Lung (tissue), 12 donors: Measurements from ENCODE around the gene CSF1R. TPM values are rescaled to one million over a fixed set of nuclear protein-coding genes. Genes with fewer than 3 reads are reported as not detected.
A peak's percentile ranks its signal among the peaks of the same experiment; 100 is the strongest.

Experiments used
- ATAC-seq: fragments of 200-7000 bp; cut with Tn5 transposase; one replicate; pipeline ENCODE4 v1.9.1; 2020; ENCODE audit warnings: moderate number of reproducible peaks; ENCODE audit not compliant: insufficient read depth, low FRiP score
- DNase-seq, 3 donors: peaks; one replicate each; pipeline ENCODE4 v3.0.0-alpha.2; 2013 to 2017
- H3K27ac ChIP-seq, 2 donors: one replicate each; pipeline ENCODE4 v1.5.1; 2013; ENCODE audit warnings: mild to moderate bottlenecking in 2 of 2, moderate library complexity in 2 of 2, control low read depth in 1 of 2, inconsistent platforms in 1 of 2, low read depth in 1 of 2, low read length in 1 of 2
- H3K27me3 ChIP-seq, 3 donors: one replicate each; pipeline ENCODE4 v1.5.1; 2013; ENCODE audit warnings: low read length in 2 of 3; ENCODE audit not compliant: control insufficient read depth in 3 of 3, insufficient read depth in 3 of 3
- H3K36me3 ChIP-seq, 4 donors: one replicate each; pipeline ENCODE4 v1.5.1; 2013; ENCODE audit warnings: low read length in 4 of 4, mild to moderate bottlenecking in 1 of 4, moderate library complexity in 1 of 4; ENCODE audit not compliant: control insufficient read depth in 4 of 4, insufficient read depth in 4 of 4
- H3K4me1 ChIP-seq, 5 donors: one replicate each; pipeline ENCODE4 v1.5.1; 2013; ENCODE audit warnings: low read length in 5 of 5, mild to moderate bottlenecking in 2 of 5, moderate library complexity in 1 of 5; ENCODE audit not compliant: control insufficient read depth in 5 of 5, insufficient read depth in 5 of 5
- H3K4me3 ChIP-seq: one replicate; pipeline ENCODE4 v1.5.1; 2013; ENCODE audit warnings: mild to moderate bottlenecking, control low read depth, moderate library complexity
- H3K9ac ChIP-seq, 2 donors: one replicate each; pipeline ENCODE4 v1.5.1; 2013; ENCODE audit warnings: low read length in 2 of 2, control low read depth in 1 of 2; ENCODE audit not compliant: insufficient read depth in 1 of 2
- H3K9me3 ChIP-seq, 4 donors: one replicate each; pipeline ENCODE4 v1.5.1; 2013; ENCODE audit warnings: low read length in 3 of 4, mild to moderate bottlenecking in 1 of 4, moderate library complexity in 1 of 4; ENCODE audit not compliant: control insufficient read depth in 4 of 4, insufficient read depth in 3 of 4
- CTCF ChIP-seq: IDR thresholded peaks from 2 replicates; pipeline ENCODE4 v1.5.1; 2012; ENCODE audit warnings: mild to moderate bottlenecking; ENCODE audit errors: control extremely low read depth, extremely low read depth
- WGBS, 2 donors: extraction: QIAGEN DNeasy Blood & Tissue Kit; methylation state at CpG; one replicate each; pipeline ENCODE4 v1.1.7; 2013; 5-methylcytosine and 5-hydroxymethylcytosine counted together
- polyA plus RNA-seq, 2 donors: library from polyadenylated mRNA; stranded (reverse); fragments of 200-250 nt; gene quantifications; one replicate each; pipeline ENCODE4 v1.2.1, GENCODE V29; 2013
- total RNA-seq, 2 donors: library from RNA; depleted of rRNA in 1 of 2; stranded (reverse); fragments of >200 nt in 1 of 2; gene quantifications; one replicate each; pipeline ENCODE4 v1.2.1, GENCODE V29; 2014 to 2021
- donor health status: control.
- donor health status: control.
- donor health status: Bipolar disorder and iron deficiency.
- donor health status: healthy.
- donor health status: DM: yes; HTN: yes; CAD: no.

Gene CSF1R
- total and polyA plus RNA-seq, 4 donors: 13.0 to 65.0 (median 40.7) TPM

GRCh38 chr5:150022681-150023080 lies 63.7 kb downstream of the CSF1R start:
- Histone ChIP-seq H3K9me3 (no peaks in the 10 kb centered on the region), H3K4me3 (no peak overlapping the region), H3K27ac (peak overlapping the region; percentile 22 to 88), H3K27me3 (no peaks in the 10 kb centered on the region), H3K9ac (no peak overlapping the region), H3K4me1 (peaks cover 0 to 31% (median 0%) of the 10 kb centered on the region in 5 donors), H3K36me3 (peaks cover 20 to 56% (median 38%) of the 10 kb centered on the region in 4 donors)
- no peak for ATAC-seq
- TF ChIP-seq CTCF: no peak
- peak in 2 of 3 donors; percentile 6 to 46 for DNase-seq
- WGBS, 2 donors: 74 to 78% methylated on average over 2 of the region's 2 CpGs

- Histone ChIP-seq H3K27me3 (no peaks in the 10 kb centered on the region), H3K4me1 (peaks cover 0 to 31% (median 0%) of the 10 kb centered on the region in 5 donors), H3K9me3 (no peaks in the 10 kb centered on the region), H3K36me3 (peaks cover 20 to 56% (median 42%) of the 10 kb centered on the region in 4 donors), H3K9ac (no peak overlapping the region), H3K27ac (peak overlapping the region in 1 of 2 donors; percentile 88), H3K4me3 (no peak overlapping the region)
- 50 to 70% methylated on average over 1 of the region's 1 CpG for WGBS, 2 donors
- DNase-seq (peak in 2 of 3 donors; percentile 27 to 53), ATAC-seq (peak; percentile 53)
- no peak for TF ChIP-seq CTCF
Observed at GRCh38 chr5:150022158-150022531, 64.2 kb downstream of the CSF1R start.

GRCh38 chr5:150021491-150022157 lies 64.7 kb downstream of the CSF1R start:
- H3K4me1 ChIP-seq: peaks cover 0 to 31% (median 0%) of the 10 kb centered on the region in 5 donors
- H3K9me3 ChIP-seq: no peaks in the 10 kb centered on the region
- H3K36me3 ChIP-seq: peaks cover 20 to 52% (median 39%) of the 10 kb centered on the region in 4 donors
- H3K27ac ChIP-seq: peak overlapping the region; percentile 6 to 88
- H3K27me3 ChIP-seq: no peaks in the 10 kb centered on the region
- ATAC-seq (no peak), DNase-seq (no peak)
- 74 to 79% methylated on average over 13 of the region's 13 CpGs for WGBS, 2 donors
- TF ChIP-seq CTCF: no peak
- H3K9ac ChIP-seq: no peak overlapping the region
- H3K4me3 ChIP-seq: no peak overlapping the region

- 90 to 100% methylated on average over 1 of the region's 1 CpG for WGBS, 2 donors
- Histone ChIP-seq H3K9ac (no peak overlapping the region), H3K4me1 (peaks cover 0 to 31% (median 0%) of the 10 kb centered on the region in 5 donors), H3K27me3 (no peaks in the 10 kb centered on the region), H3K27ac (no peak overlapping the region), H3K4me3 (no peak overlapping the region), H3K9me3 (peaks cover 0 to 4% (median 3%) of the 10 kb centered on the region in 4 donors), H3K36me3 (peaks cover 20 to 56% (median 41%) of the 10 kb centered on the region in 4 donors)
- ATAC-seq (no peak), DNase-seq (no peak)
- TF ChIP-seq CTCF: no peak
Observed at GRCh38 chr5:150020249-150020648, 66.1 kb downstream of the CSF1R start.
